Neural cell (in vitro differentiated cells): ENCODE results near the gene ANXA5. TPM values are rescaled to one million over a fixed set of nuclear protein-coding genes. Genes with fewer than 3 reads are reported as not detected.

ENCODE experiments used
- H2AFZ ChIP-seq: fragments of 200-600, 300-800 bp; sonication (generic), shearing (Covaris generic); 2 replicates; pipeline ENCODE4 v1.6.0; 2014; ENCODE audit warnings: low read depth, mild to moderate bottlenecking, antibody characterized with exemption, low read length, moderate library complexity
- H3F3A ChIP-seq: fragments of 200-600 bp; shearing (Covaris generic); 2 replicates; pipeline ENCODE4 v1.6.1; 2016; ENCODE audit warnings: mild to moderate bottlenecking, moderate library complexity, mixed read lengths, antibody characterized with exemption, low read length; ENCODE audit not compliant: insufficient read depth, poor library complexity, severe bottlenecking
- H3K27ac ChIP-seq: fragments of 200-600, 300-800 bp; sonication (generic), shearing (Covaris generic); 2 replicates; pipeline ENCODE4 v1.5.1; 2014; ENCODE audit warnings: mild to moderate bottlenecking, low read length, moderate library complexity
- H3K27me3 ChIP-seq: fragments of 300-800, 200-600 bp; sonication (generic), shearing (Covaris generic); 2 replicates; pipeline ENCODE4 v1.6.0; 2014; ENCODE audit warnings: mild to moderate bottlenecking, low read depth, low read length, moderate library complexity; ENCODE audit not compliant: insufficient read depth
- H3K36me3 ChIP-seq: fragments of 300-800, 200-600 bp; sonication (generic), shearing (Covaris generic); 2 replicates; pipeline ENCODE4 v1.5.1; 2014; ENCODE audit warnings: mild to moderate bottlenecking, antibody characterized with exemption, low read length, moderate library complexity; ENCODE audit not compliant: insufficient read depth
- H3K4me2 ChIP-seq: fragments of 300-800, 200-600 bp; sonication (generic), shearing (Covaris generic); 2 replicates; pipeline ENCODE4 v1.6.0; 2014; ENCODE audit warnings: mild to moderate bottlenecking, low read length
- H3K4me3 ChIP-seq: fragments of 300-800, 200-600 bp; sonication (generic), shearing (Covaris generic); 2 replicates; pipeline ENCODE4 v1.5.1; 2014; ENCODE audit warnings: mild to moderate bottlenecking, low read length, moderate library complexity
- H3K79me2 ChIP-seq: fragments of 200-600 bp; shearing (Covaris generic); replicated peaks from 2 replicates; pipeline ENCODE4 v1.6.0; 2014; ENCODE audit warnings: mild to moderate bottlenecking, low read length, moderate library complexity; ENCODE audit not compliant: insufficient read depth
- H3K9ac ChIP-seq: fragments of 300-800, 200-600 bp; sonication (generic), shearing (Covaris generic); 2 replicates; pipeline ENCODE4 v1.6.1; 2016; ENCODE audit warnings: mild to moderate bottlenecking, low read length, mixed read lengths
- H3K9me2 ChIP-seq: fragments of 200-600 bp; shearing (Covaris generic); 2 replicates; pipeline ENCODE4 v1.6.1; 2016; ENCODE audit warnings: mild to moderate bottlenecking, low read length, mixed read lengths; ENCODE audit not compliant: insufficient read depth
- H3K9me3 ChIP-seq: fragments of 200-600, 300-800 bp; sonication (generic), shearing (Covaris generic); 2 replicates; pipeline ENCODE4 v1.6.1; 2016; ENCODE audit warnings: mild to moderate bottlenecking, mixed run types, low read length, moderate library complexity, mixed read lengths
- H4K20me1 ChIP-seq: fragments of 200-600 bp; shearing (Covaris generic); 2 replicates; pipeline ENCODE4 v1.6.1; 2016; ENCODE audit warnings: mild to moderate bottlenecking, mixed run types; ENCODE audit not compliant: insufficient read depth
- CTCF ChIP-seq: fragments of 450-650 bp; IDR thresholded peaks from 2 replicates; pipeline ENCODE4 v1.5.1; 2014; ENCODE audit warnings: antibody characterized with exemption, mild to moderate bottlenecking, moderate library complexity; ENCODE audit not compliant: poor library complexity, severe bottlenecking
- EP300 ChIP-seq: fragments of 450-650 bp; conservative IDR thresholded peaks from 2 replicates; pipeline ENCODE4 v1.6.1; 2014; ENCODE audit warnings: antibody characterized with exemption, mild to moderate bottlenecking, moderate library complexity; ENCODE audit not compliant: poor library complexity, severe bottlenecking
- EZH2 ChIP-seq: fragments of 200-600, 300-800 bp; shearing (Covaris generic), sonication (generic); IDR thresholded peaks from 2 replicates; pipeline ENCODE4 v1.6.1; 2014; ENCODE audit warnings: antibody characterized with exemption, low read length, borderline replicate concordance, mild to moderate bottlenecking; ENCODE audit not compliant: insufficient read depth, poor library complexity, severe bottlenecking
- MXI1 ChIP-seq: fragments of 450-650 bp; conservative IDR thresholded peaks from 2 replicates; pipeline ENCODE4 v1.6.1; 2014; ENCODE audit warnings: antibody characterized with exemption, mild to moderate bottlenecking; ENCODE audit not compliant: poor library complexity, severe bottlenecking
- POLR2AphosphoS5 ChIP-seq: IDR thresholded peaks from 2 replicates; pipeline ENCODE4 v1.6.1; 2012
- RAD21 ChIP-seq: fragments of 450-650 bp; conservative IDR thresholded peaks from 2 replicates; pipeline ENCODE4 v1.6.1; 2014; ENCODE audit warnings: antibody characterized with exemption, mild to moderate bottlenecking, moderate library complexity
- REST ChIP-seq: IDR thresholded peaks from 2 replicates; pipeline ENCODE4 v1.6.1; 2012; ENCODE audit warnings: borderline replicate concordance
- SMC3 ChIP-seq: fragments of 450-650 bp; conservative IDR thresholded peaks from 2 replicates; pipeline ENCODE4 v1.6.1; 2014; ENCODE audit warnings: antibody characterized with exemption, mild to moderate bottlenecking, moderate library complexity; ENCODE audit not compliant: poor library complexity
- TAF1 ChIP-seq: IDR thresholded peaks from 2 replicates; pipeline ENCODE4 v1.6.1; 2012; ENCODE audit warnings: low read depth
- polyA plus RNA-seq: library from polyadenylated mRNA; depleted of rRNA; stranded (reverse); fragments of >200 nt; gene quantifications from 2 replicates; pipeline ENCODE4 v1.2.3, GENCODE V29; 2014

Gene ANXA5
- polyA plus RNA-seq, 1 donor from 2014 or later = 8.1 TPM

- Histone ChIP-seq H3K9ac (no peak overlapping the region), H3K9me3 (no peaks in the 10 kb centered on the region), H3K4me2 (no peak overlapping the region), H3K4me3 (no peak overlapping the region), H3F3A (no peaks in the 10 kb centered on the region), H3K36me3 (no peaks in the 10 kb centered on the region), H2AFZ (no peak overlapping the region), H3K9me2 (no peaks in the 10 kb centered on the region), H4K20me1 (no peaks in the 10 kb centered on the region), H3K27me3 (no peaks in the 10 kb centered on the region), H3K27ac (no peak overlapping the region), H3K79me2 (no peaks in the 10 kb centered on the region)
- TF ChIP-seq EZH2 = no peak
- no peak for TF ChIP-seq POLR2AphosphoS5
- TF ChIP-seq RAD21 = no peak
- TF ChIP-seq EP300 = no peak
- TF ChIP-seq SMC3 = no peak
- no peak for TF ChIP-seq REST
- no peak for TF ChIP-seq MXI1
- no peak for TF ChIP-seq TAF1
- no peak for TF ChIP-seq CTCF
Measured at GRCh38 chr4:121655320-121656268, 41.2 kb downstream of the ANXA5 start.

GRCh38 chr4:121654738-121655137 lies 42.0 kb downstream of the ANXA5 start:
- no peak for TF ChIP-seq POLR2AphosphoS5
- H3K27me3 ChIP-seq = no peaks in the 10 kb centered on the region
- no peaks in the 10 kb centered on the region for H3F3A ChIP-seq
- no peaks in the 10 kb centered on the region for H3K9me3 ChIP-seq
- H4K20me1 ChIP-seq = no peaks in the 10 kb centered on the region
- H2AFZ ChIP-seq = no peak overlapping the region
- H3K36me3 ChIP-seq = no peaks in the 10 kb centered on the region
- H3K9ac ChIP-seq = no peak overlapping the region
- H3K4me3 ChIP-seq = no peak overlapping the region
- no peaks in the 10 kb centered on the region for H3K79me2 ChIP-seq
- H3K27ac ChIP-seq = no peak overlapping the region
- H3K9me2 ChIP-seq = no peaks in the 10 kb centered on the region
- no peak overlapping the region for H3K4me2 ChIP-seq
